Uterus (tissue), 4 donors: ENCODE results near the gene RGS6. TPM values are rescaled to one million over a fixed set of nuclear protein-coding genes. Genes with fewer than 3 reads are reported as not detected.

Experiments
- DNase-seq, 2 donors: peaks; one replicate each; pipeline ENCODE4 v3.0.0-alpha.2; 2019 to 2020
- H3K27ac ChIP-seq, 2 donors: fragments of 200-600 bp; sonication (generic); 1 replicate in 1 of 2; 2 replicates in 1 of 2; pipeline ENCODE4 v1.5.1; 2016 to 2018
- H3K27me3 ChIP-seq, 2 donors: fragments of 200-600 bp; sonication (generic); one replicate each; pipeline ENCODE4 v1.5.1; 2018 to 2019; ENCODE audit warnings: control low read depth in 1 of 2
- H3K36me3 ChIP-seq, 2 donors: fragments of 200-600 bp; sonication (generic); one replicate each; pipeline ENCODE4 v1.5.1; 2019; ENCODE audit warnings: control low read depth in 1 of 2
- H3K4me1 ChIP-seq, 2 donors: fragments of 200-600 bp; sonication (generic); one replicate each; pipeline ENCODE4 v1.5.1; 2018 to 2019; ENCODE audit warnings: control low read depth in 1 of 2
- H3K4me3 ChIP-seq, 2 donors: fragments of 200-600 bp; sonication (generic); 1 replicate in 1 of 2; 2 replicates in 1 of 2; pipeline ENCODE4 v1.5.1; 2018 to 2019; ENCODE audit warnings: mild to moderate bottlenecking in 1 of 2
- H3K9me3 ChIP-seq, 2 donors: fragments of 200-600 bp; sonication (generic); one replicate each; pipeline ENCODE4 v1.5.1; 2019; ENCODE audit warnings: control low read depth in 1 of 2
- CTCF ChIP-seq, 4 experiments: fragments of 200-600 bp in 2 of 4; fragments of 450-650 bp in 2 of 4; sonication (generic) in 2 of 4; IDR thresholded peaks; one replicate each; pipeline ENCODE4 v1.5.1; 2016 to 2019; ENCODE audit warnings: antibody characterized with exemption in 4 of 4, mild to moderate bottlenecking in 2 of 4, moderate library complexity in 1 of 4
- POLR2A ChIP-seq, 2 donors: fragments of 450-650 bp; IDR thresholded peaks; one replicate each; pipeline ENCODE4 v1.6.1; 2016; ENCODE audit warnings: antibody characterized with exemption in 2 of 2, mild to moderate bottlenecking in 1 of 2, moderate library complexity in 1 of 2
- intact Hi-C: fragments of 100-400 bp; cut with DNase I; formaldehyde crosslinking; loops from one replicate; pipeline ENCODE4 v1.15.1; 2023; ENCODE audit warnings: low total_unique reads
- total RNA-seq, 4 donors: library from RNA; depleted of rRNA in 3 of 4; stranded (reverse); fragments of >200 nt in 3 of 4; gene quantifications; one replicate each; pipeline versions ENCODE4 v1.1.0 to v1.2.4, GENCODE V29; 2014 to 2023
- donor health status: DM: yes; HTN: yes; CAD: no.

Gene RGS6
- total RNA-seq, 4 donors from 2014 or later, result 1.0 to 7.4 (median 6.2) TPM; not detected in 1

DNA sequence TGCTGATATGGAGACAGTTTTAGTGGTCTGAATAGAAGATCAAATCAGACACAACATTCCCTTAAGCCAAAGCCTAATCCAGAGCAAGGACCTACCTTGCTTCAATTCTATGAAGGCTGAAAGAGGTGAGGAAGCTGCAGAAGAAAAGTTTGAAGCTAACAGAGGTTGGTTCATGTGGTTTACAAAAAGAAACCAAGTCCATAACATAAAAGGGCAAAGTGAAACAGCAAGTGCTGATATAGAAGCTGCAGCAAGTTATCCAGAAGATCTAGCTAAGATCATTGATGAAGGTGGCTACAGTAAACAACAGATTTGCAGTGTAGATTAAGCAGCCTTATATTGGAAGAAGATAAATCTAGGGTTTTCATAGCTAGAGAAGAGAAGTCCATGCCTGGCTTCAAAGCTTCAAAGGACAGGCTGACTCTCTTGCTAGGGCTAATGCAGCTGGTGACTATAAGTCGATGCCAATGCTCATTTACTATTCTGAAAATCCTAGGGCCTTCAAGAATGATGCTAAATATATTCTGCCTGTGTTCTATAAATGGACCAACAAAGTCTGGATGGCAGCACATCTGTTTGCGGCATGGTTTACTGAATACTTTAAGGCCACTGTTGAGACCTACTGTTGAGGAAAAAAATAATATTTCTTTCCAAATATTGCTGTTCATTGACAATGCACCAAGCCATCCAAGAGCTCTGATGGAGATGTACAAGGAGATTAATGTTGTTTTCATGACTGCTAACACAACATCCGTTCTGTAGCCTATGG lies 600.6 kb downstream of the RGS6 start:
- Histone ChIP-seq H3K36me3 (no peaks in the 10 kb centered on the region), H3K4me1 (no peaks in the 10 kb centered on the region), H3K27ac (no peak overlapping the region), H3K4me3 (no peak overlapping the region), H3K9me3 (no peaks in the 10 kb centered on the region), H3K27me3 (no peaks in the 10 kb centered on the region)
- TF ChIP-seq CTCF (IDR thresholded peaks at IDR 0.05) (no peak), POLR2A (IDR thresholded peaks at IDR 0.05) (no peak)
- intact Hi-C loops, result no loop called here
- DNase-seq, result no peak

DNA sequence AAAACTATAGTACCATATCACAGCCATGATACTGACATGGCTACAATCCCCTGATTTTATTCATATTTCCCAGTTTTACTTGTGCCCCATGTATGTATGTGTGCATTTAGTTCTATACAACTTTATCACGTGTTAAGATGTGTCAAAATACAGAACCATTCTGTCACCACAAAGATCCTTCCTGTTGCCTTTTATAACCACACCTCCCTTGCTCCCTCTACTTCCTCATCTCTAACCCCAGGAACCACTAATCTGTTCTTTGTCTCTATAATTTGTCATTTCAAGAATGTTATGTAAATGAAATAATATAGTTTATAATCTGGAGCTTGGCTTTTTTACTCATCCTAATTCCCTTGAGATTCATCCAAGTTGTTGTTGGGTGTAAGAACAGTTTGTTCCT lies 603.3 kb downstream of the RGS6 start:
- no peaks in the 10 kb centered on the region for H3K4me1 ChIP-seq
- no peaks in the 10 kb centered on the region for H3K9me3 ChIP-seq
- H3K27me3 ChIP-seq, result no peaks in the 10 kb centered on the region
- TF ChIP-seq POLR2A (IDR thresholded peaks at IDR 0.05), result no peak
- no peak for TF ChIP-seq CTCF (IDR thresholded peaks at IDR 0.05)
- intact Hi-C loops, result no loop called here
- DNase-seq, result no peak
- H3K4me3 ChIP-seq, result no peak overlapping the region
- no peak overlapping the region for H3K27ac ChIP-seq
- H3K36me3 ChIP-seq, result no peaks in the 10 kb centered on the region

DNA sequence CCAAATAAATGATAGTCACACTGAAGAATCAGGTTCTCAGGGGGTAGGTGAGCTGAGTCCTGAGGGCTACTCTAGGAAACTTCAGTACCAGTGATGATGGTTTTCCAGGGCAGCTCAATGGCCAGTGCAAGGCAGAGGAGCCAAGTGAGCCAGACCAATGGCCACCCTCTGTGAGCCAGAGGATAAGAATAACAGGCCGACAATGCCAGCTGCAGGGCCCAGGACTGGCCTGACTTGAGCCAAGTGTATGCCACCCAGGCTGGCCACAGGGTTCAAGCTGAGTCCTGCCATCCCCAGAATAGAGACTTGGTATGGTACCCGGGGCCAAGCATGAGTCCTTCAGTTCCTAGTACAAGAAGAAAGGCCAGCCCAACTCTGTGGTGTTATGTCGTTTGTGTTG lies 606.2 kb downstream of the RGS6 start:
- Histone ChIP-seq H3K36me3 (no peaks in the 10 kb centered on the region), H3K9me3 (no peaks in the 10 kb centered on the region), H3K27ac (no peak overlapping the region), H3K27me3 (no peaks in the 10 kb centered on the region), H3K4me3 (no peak overlapping the region), H3K4me1 (no peaks in the 10 kb centered on the region)
- intact Hi-C loops, result no loop called here
- no peak for DNase-seq
- TF ChIP-seq POLR2A (IDR thresholded peaks at IDR 0.05), result no peak

DNA sequence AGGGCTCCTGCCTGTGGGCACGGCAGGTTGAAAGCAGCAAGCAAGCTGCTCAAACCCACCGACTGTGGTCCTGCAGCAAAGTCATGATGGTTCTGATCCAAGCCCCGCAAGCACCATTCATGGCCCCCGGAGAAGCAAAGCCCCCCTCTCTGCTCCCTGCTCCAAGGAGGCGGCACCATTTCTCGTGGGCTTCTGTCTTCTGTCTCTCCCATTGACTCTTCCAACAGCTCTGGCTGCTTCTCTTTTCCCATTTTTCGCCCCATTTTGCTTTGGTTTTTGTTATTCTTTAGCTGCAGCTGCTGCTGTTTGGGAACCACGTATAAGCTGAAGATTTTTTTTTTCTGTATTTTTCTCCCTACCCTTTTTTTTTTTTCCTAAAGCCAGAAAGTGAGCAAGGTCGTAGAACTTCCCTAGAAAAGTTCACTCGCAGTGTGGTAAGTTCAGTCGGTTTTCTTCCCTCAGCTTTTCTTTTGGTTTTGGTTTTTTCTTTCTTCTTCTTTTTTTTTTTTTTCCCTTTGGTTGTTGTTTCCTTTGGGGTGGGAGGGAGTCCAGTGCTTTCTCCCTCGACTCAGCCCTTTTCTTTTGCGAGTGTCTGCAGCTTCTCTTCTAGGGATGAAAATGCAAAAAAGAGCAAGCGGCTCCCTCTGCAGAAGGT lies 607.6 kb downstream of the RGS6 start:
- H3K36me3 ChIP-seq, result no peaks in the 10 kb centered on the region
- intact Hi-C loops, result no loop called here
- H3K27ac ChIP-seq, result no peak overlapping the region

DNA sequence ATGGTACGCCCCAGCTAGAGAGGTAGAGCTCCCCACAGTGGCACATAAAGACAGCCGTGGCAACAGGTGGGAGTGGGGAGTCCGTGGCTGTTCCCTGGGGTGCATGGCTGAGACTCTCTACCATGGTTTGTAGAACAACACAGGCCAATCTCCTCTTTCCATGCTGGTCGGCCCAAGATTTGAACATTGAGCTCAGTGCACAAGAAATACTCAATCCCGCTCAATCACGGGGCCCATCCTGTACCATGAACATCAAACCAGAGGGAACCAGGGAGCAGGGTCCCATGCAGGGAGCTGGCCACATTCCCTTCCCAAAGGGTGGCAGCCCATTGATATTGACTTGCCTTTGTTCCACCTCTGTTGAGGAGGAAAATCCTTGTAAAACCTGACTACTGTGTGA lies 608.6 kb downstream of the RGS6 start:
- no peak for DNase-seq
- H3K4me3 ChIP-seq, result no peak overlapping the region
- TF ChIP-seq CTCF (IDR thresholded peaks at IDR 0.05), result no peak
- TF ChIP-seq POLR2A (IDR thresholded peaks at IDR 0.05), result no peak
- intact Hi-C loops, result no loop called here
- H3K9me3 ChIP-seq, result no peaks in the 10 kb centered on the region
- H3K36me3 ChIP-seq, result no peaks in the 10 kb centered on the region
- H3K27ac ChIP-seq, result no peak overlapping the region
- H3K27me3 ChIP-seq, result no peaks in the 10 kb centered on the region
- H3K4me1 ChIP-seq, result no peaks in the 10 kb centered on the region

More for the DNA sequence above, 607.6 kb downstream of the RGS6 start:
- Histone ChIP-seq H3K4me1 (no peaks in the 10 kb centered on the region), H3K9me3 (no peaks in the 10 kb centered on the region), H3K4me3 (no peak overlapping the region), H3K27me3 (no peaks in the 10 kb centered on the region)
- no peak for DNase-seq
- TF ChIP-seq POLR2A (IDR thresholded peaks at IDR 0.05), result no peak

DNA sequence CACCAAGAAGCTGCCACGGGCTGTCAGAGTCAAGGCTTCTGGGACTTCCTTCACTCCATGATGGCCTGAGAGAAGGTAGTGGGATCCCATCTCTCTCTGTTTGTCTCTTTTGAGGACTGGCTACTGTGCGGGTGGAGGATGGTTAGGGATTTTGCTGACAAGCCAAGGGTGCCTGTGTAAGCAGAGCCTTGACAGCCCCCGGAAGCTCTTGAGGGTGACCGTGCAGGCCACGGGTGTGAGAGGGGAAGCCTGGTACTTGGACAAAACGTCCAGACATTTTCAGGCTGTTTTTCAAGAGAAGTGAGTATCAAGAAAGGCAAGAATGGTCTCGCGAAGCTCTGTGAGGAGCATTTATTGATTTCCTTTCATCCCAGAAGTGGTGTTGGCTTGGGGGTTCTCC lies 609.3 kb downstream of the RGS6 start:
- TF ChIP-seq POLR2A (IDR thresholded peaks at IDR 0.05) (no peak), CTCF (IDR thresholded peaks at IDR 0.05) (no peak)
- no peak overlapping the region for H3K4me3 ChIP-seq
- DNase-seq, result no peak
- no peaks in the 10 kb centered on the region for H3K4me1 ChIP-seq
- H3K9me3 ChIP-seq, result no peaks in the 10 kb centered on the region
- H3K27ac ChIP-seq, result no peak overlapping the region
- no peaks in the 10 kb centered on the region for H3K27me3 ChIP-seq
- no peaks in the 10 kb centered on the region for H3K36me3 ChIP-seq
- intact Hi-C loops, result no loop called here
